KOPT-K1 (cell line): Measurements from ENCODE around the gene PDZD2.

Source experiments
- H3K27ac ChIP-seq: fragments of 200-600 bp; sonication (generic); 2 replicates; pipeline ENCODE4 v1.5.1; 2016; ENCODE audit warnings: antibody characterized with exemption, mild to moderate bottlenecking, low read depth, low read length; ENCODE audit not compliant: poor library complexity, severe bottlenecking
- H3K36me3 ChIP-seq: fragments of 200-600 bp; sonication (generic); 2 replicates; pipeline ENCODE4 v1.5.1; 2017; ENCODE audit warnings: antibody characterized with exemption, mild to moderate bottlenecking, low read length, moderate library complexity; ENCODE audit not compliant: insufficient read depth
- H3K9me3 ChIP-seq: fragments of 200-600 bp; sonication (generic); 2 replicates; pipeline ENCODE4 v1.5.1; 2017; ENCODE audit warnings: antibody characterized with exemption, low read length, mild to moderate bottlenecking; ENCODE audit not compliant: insufficient read depth, poor library complexity, severe bottlenecking

Gene PDZD2

DNA sequence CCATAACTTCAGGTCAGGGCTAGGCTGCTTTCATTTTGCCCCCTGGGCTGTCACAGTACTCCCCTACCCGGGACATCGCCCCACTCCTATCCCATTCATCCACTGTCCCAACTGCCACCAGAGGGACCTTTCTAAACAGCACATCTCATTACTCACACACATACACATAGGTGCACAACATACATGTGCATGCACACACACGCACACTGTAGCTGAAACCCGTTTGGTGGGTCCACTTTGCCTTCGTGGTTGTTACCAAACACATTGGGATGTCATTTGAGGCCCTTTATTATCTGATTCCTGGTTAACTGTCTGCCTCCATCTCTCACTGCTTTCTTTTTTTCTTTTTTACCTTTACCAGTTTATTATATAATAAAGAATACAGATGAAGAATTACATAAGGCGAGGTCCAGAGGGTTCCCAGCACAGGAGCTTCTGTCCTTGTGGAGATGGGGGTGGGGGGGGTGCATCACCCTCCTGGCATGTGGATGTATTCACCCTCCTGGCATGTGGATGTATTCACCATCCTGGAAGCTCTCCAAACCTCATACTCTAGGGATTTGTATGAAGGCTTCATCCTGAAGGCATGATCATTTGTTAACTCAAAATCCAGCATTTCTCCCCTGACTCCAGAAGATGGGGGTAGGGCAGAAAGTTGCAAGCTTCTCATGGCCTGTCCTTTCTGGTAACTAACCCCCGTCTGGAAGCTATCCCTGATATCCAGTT lies 349.2 kb downstream of the PDZD2 start:
- Histone ChIP-seq H3K9me3 (no peaks in the 10 kb centered on the region), H3K27ac (no peak overlapping the region)

DNA sequence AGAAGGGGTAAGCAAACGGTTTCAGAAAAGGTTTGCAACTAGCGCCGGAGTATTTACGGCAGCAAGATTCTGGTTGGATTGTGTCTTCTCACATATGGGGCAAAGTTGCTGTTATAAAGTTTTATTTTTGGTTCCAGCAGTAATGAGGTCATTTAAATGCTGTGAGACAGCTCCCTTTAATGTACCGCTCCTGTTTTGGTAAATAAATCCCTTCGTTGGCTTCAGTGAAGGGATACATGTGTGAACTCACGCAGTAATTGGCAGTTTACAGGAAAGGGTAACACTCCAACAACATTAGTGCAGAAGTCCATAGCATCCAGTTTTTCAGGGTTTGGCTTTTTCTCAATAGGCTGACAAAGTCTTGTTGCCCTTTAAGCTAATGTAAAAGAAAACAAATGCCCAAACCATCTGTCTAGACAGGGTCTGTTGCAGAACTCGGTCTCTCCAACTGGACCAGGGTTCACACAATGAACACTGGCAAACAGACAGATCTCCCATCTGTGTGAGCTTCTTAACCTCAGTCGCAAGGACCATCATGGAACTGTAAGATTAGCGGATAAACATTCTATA lies 351.2 kb downstream of the PDZD2 start:
- H3K27ac ChIP-seq: no peak overlapping the region
- H3K9me3 ChIP-seq: no peaks in the 10 kb centered on the region
- H3K36me3 ChIP-seq: no peaks in the 10 kb centered on the region

More for the DNA sequence above, 349.2 kb downstream of the PDZD2 start:
- H3K36me3 ChIP-seq: no peaks in the 10 kb centered on the region

DNA sequence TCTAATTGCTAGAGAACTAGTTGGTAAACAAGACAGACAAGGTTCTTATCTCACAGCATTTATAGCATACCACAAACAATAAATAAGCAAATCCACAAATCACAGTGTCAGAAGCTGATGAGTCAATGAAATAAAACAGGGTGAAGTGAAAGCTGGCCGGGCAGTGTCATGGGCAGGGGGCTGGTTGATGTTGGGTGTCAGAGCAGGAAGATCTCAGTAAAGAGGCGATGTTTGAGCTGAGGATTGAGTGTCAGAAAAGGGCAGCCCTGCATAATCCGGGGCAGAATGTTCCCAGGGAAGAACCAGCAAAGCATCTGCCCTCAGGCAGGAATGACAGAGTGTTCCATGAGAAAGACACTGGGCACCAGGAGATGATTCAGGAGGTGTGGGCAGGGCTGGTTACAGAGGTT lies 351.8 kb downstream of the PDZD2 start:
- Histone ChIP-seq H3K27ac (no peak overlapping the region), H3K9me3 (no peaks in the 10 kb centered on the region), H3K36me3 (no peaks in the 10 kb centered on the region)

DNA sequence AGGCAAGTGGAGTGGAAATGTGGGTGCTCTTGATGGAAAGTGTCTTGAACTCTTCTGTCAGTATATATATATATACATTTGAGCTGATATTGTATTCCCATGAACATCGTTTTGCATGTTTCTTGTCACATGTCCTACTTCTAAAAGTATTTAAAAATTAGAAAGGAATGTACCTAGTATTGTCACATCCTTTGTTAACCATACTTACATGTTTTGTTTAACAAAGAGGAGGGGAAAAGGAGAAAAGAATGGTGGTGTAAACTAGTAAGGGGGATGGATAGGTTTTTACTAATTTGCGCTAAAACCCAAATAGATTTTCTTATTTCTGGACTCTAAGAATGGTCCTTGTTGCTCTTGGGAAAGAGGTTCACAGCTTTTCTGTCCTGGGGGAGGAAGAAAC lies 353.4 kb downstream of the PDZD2 start:
- no peak overlapping the region for H3K27ac ChIP-seq
- H3K36me3 ChIP-seq: no peaks in the 10 kb centered on the region

DNA sequence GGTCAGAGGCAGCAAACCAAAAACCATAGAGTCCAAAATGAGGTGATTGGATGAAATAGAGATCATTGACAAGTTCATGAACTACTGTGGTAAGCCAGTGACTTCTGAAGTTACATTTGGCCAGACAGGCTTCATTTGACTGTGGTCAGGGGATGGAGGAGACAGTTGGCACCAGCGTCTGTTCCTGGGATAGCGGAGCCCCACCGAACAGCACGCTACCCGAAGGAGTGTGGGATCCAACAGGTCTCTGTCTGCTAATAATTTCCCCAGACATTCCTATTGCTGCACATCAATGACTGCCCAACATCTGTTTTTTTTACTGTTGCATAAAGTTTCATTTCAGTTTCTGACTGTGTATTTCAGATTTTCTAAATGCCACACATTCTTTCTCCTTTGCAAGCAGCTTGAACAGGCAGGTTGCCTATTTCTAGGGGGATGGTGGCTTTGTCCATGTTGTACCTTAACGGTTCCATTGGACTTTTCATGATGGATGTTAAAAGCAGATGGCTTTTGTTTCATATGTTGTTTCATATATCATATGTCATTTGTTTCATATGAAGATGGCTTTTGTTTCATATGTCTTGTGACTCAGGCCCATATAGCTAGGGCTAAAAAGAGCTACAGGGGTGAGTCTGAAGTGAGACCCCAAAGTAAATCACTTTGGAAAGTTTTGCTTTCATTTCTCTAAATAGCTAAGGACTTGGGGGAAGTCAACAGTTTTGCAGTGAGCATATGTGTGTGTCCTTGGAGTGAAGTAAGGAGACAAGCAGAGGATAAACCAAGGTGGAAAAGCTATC lies 354.4 kb downstream of the PDZD2 start:
- Histone ChIP-seq H3K36me3 (no peaks in the 10 kb centered on the region), H3K27ac (no peak overlapping the region), H3K9me3 (no peaks in the 10 kb centered on the region)

More for the DNA sequence above, 353.4 kb downstream of the PDZD2 start:
- no peaks in the 10 kb centered on the region for H3K9me3 ChIP-seq

DNA sequence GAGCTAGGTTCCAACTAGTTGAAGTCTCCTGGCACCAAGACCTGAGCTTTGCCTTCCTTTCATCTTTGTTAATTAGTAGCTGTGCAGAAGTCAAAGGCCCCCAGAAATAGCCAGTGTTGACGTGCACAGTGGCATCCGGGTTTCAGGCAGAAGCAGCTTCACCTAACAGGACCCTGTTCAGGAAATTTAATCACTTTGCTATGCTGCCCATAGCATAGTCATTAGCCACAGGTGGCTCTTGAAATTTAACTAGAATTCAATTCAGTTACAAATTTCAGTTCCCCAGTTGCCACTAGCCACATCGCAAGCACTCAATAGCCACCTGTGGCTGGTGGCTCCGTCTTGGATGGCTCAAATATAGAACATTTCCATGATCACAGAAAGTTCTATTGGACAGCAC lies 356.1 kb downstream of the PDZD2 start:
- no peaks in the 10 kb centered on the region for H3K36me3 ChIP-seq
- H3K27ac ChIP-seq: no peak overlapping the region
- H3K9me3 ChIP-seq: no peaks in the 10 kb centered on the region

DNA sequence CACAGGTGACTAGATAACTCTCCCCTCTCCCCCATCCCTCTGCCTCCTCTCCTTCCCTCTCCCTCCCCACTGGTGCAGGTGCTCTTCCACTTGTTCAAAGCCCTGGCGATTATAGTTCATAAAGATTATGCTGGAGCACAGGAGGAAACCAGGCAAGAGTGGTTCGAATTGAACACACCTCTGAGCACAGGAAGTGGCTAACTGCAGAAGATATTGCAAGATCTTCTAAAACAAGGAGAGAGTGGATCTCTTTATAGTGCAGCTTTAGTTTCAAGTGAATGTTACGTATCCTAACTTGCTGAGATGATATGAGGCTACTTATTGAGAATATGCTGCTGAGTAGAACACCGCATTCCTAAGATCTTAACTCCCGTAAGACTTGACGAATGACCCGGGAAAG lies 356.8 kb downstream of the PDZD2 start:
- Histone ChIP-seq H3K36me3 (no peaks in the 10 kb centered on the region), H3K9me3 (no peaks in the 10 kb centered on the region), H3K27ac (no peak overlapping the region)

DNA sequence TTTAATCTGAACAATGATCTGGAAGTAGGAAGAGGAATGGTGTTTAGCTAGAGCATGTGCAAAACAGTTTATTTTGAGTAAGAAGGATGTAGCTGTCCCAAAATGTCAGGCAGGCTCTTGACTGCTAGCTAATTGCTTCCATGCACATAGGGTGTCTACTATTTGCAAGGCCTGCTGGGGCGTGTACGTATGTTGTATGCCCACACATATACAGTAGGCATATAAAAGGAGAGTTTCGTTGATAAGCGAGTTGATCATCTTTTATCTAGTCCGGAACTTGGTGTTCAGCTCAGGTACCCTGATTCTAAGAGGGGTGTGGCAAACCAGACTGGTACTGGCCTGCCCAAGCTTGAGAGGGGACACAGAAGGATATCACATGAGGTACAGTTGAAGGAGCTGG lies 358.0 kb downstream of the PDZD2 start:
- Histone ChIP-seq H3K36me3 (no peaks in the 10 kb centered on the region), H3K27ac (no peak overlapping the region), H3K9me3 (no peaks in the 10 kb centered on the region)

DNA sequence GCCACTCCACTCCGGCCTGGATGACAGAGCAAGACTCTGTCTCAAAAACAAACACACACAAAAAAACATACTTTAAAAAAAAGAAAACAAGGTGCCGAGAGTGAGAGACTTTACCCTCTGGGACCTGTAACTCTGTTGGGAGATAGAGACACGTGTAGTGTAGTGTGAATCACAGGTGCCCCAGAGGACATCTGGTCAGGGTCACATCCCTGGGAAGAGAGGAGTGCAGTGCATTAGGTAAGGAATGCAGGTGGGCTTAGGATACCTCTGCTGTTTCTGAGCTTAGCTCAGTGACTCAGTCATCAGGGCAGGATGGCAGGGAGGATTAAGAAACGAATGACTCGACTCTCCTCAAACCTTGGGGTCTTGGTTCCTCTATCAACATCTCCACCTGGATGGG lies 360.5 kb downstream of the PDZD2 start:
- no peaks in the 10 kb centered on the region for H3K9me3 ChIP-seq
- no peaks in the 10 kb centered on the region for H3K36me3 ChIP-seq
- no peak overlapping the region for H3K27ac ChIP-seq

DNA sequence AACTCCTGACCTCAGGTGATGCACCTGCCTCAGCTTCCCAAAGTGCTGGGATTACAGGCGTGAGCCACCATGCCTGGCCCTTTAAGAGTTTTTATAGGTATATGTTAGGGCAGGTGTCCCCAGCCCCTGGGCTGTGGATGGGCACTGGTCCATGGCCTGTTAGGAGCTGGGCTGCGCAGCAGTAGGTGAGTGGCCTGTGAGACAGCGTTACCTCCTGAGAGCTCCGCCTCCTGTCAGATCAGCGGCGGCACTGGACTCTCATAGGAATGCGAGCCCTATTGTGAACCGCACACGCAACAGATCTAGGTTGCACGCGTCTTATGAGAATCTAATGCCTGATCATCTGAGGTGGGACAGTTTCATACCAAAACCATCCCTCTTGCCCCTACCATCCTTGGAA lies 361.8 kb downstream of the PDZD2 start:
- Histone ChIP-seq H3K36me3 (no peaks in the 10 kb centered on the region), H3K27ac (no peak overlapping the region), H3K9me3 (no peaks in the 10 kb centered on the region)

DNA sequence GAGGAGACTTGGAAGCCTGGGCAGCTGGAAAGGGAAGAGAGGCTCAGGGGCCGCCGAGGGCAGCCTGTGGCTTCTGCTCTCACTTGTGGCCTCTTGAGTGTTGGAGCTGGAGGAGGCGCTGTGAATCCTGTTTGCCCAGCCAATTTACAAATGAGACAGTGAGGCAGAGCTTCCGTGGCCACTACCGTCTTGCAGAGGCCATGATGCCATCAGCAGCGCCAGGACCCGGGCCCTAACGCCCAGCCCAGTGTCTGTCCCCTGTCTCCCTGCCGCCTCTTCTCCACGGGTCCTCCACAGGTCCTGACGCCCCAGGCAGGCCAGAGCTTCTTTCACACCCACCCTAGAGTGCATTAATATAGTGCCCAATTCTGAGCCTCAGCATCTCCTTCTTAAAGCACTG lies 362.4 kb downstream of the PDZD2 start:
- Histone ChIP-seq H3K9me3 (no peaks in the 10 kb centered on the region), H3K27ac (no peak overlapping the region), H3K36me3 (no peaks in the 10 kb centered on the region)

DNA sequence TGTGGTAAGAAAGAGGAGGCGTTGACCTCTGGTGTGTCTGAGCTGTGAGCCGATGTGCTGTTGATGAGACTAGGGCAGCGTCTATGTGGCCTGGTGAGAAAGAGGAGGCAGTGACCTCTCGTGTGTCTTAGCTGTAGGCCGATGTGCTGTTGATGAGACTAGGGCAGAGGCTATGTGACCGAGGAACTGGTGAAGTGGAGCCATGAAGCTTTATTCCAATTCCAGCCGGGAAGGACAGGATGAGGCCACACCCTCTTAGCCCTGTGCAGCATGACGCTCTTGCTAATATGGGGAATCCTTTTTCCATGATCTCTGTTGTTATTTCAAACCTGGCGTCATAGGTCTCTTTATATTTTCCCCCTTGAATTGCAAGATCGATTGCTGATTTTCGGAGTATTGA lies 362.8 kb downstream of the PDZD2 start:
- H3K9me3 ChIP-seq: no peaks in the 10 kb centered on the region
- no peak overlapping the region for H3K27ac ChIP-seq
- H3K36me3 ChIP-seq: no peaks in the 10 kb centered on the region

DNA sequence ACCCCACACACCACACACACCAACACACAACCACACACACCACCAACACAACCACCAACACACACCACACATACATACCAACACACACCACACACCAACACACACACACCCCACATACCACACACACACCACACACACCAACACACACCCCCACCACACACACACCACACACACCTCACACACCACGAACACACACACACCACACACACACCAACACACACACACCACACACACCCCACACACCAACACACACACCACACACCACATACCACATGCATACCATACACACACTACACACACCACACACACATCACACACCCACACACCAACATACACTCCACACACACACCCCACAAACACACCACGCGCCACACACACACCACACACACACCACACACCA lies 363.8 kb downstream of the PDZD2 start:
- H3K36me3 ChIP-seq: no peaks in the 10 kb centered on the region
- no peak overlapping the region for H3K27ac ChIP-seq
- H3K9me3 ChIP-seq: no peaks in the 10 kb centered on the region

DNA sequence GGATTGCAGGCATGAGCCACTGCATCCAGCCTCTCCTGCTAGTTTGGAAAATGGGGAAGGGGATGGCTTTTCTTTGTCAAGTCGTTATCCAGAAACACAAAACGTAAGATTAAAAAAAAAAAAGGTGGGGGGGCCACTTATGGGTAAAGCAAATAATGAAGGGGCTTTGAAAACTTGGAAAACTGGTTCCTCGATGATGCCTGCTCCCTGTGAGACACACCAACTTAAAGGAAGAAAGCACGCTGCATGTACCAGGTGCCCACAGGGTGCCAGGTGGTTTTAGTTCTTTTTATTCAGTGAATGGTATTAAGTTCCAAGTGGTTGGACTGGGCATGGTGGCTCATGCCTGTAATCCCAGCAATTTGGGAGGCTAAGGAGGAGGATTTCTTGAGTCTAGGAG lies 365.1 kb downstream of the PDZD2 start:
- H3K9me3 ChIP-seq: no peaks in the 10 kb centered on the region
- H3K36me3 ChIP-seq: no peaks in the 10 kb centered on the region
- no peak overlapping the region for H3K27ac ChIP-seq

DNA sequence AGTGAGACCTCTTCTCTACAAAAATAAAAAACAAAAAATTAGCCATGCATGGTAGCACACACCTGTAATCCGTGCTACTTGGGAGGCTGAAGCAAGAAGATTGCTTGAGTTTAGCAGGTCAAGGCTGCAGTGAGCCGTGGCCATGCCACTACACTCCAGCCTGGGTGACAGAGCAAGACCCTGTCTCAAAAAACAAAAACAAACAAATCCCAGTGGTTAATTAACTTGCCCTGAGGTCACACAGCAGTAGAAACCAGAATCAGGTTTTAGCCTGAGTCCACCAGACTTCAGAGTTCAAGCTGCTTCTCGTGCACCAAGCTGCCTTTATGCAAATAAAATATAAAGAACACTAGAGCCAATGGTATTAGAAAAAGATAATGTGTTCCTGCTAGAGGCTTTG lies 365.5 kb downstream of the PDZD2 start:
- H3K27ac ChIP-seq: no peak overlapping the region
- no peaks in the 10 kb centered on the region for H3K36me3 ChIP-seq
- H3K9me3 ChIP-seq: no peaks in the 10 kb centered on the region
